Pulmonary artery endothelial cell (primary cell): ENCODE results near the gene CELF5. TPM values are rescaled to one million over a fixed set of nuclear protein-coding genes. Genes with fewer than 3 reads are reported as not detected.
"Not testable (repeated sequence)": the region's sequence is repeated elsewhere in the genome, so short reads cannot be mapped to it uniquely, and the experiment has no call there.

ENCODE experiments used
- DNase-seq: peaks from one replicate; pipeline ENCODE4 v3.0.0-alpha.2; 2011; ENCODE audit warnings: low read depth, low spot score
- total RNA-seq: library from RNA; depleted of rRNA; stranded (reverse); fragments of >200 nt; gene quantifications from 2 replicates; pipeline ENCODE4 v1.2.3, GENCODE V29; 2014

Gene CELF5
- total RNA-seq, 1 donor from 2014 or later = not detected

GRCh38 chr19:3320853-3321252, 96.4 kb downstream of the CELF5 start:
- no peak for DNase-seq

- no peak for DNase-seq
Measured at GRCh38 chr19:3321696-3322095, 97.2 kb downstream of the CELF5 start.

- DNase-seq = no peak
Measured at GRCh38 chr19:3322199-3322978, 97.9 kb downstream of the CELF5 start.

- no peak for DNase-seq
Measured at GRCh38 chr19:3323026-3323425, 98.6 kb downstream of the CELF5 start.

GRCh38 chr19:3323658-3324057, 99.2 kb downstream of the CELF5 start:
- no peak for DNase-seq

GRCh38 chr19:3324405-3324856, 100.0 kb downstream of the CELF5 start:
- DNase-seq = no peak

GRCh38 chr19:3325451-3325850, 101.0 kb downstream of the CELF5 start:
- no peak for DNase-seq

GRCh38 chr19:3328743-3329142, 104.3 kb downstream of the CELF5 start:
- DNase-seq = no peak

- no peak for DNase-seq
Measured at GRCh38 chr19:3330047-3330446, 105.6 kb downstream of the CELF5 start.

GRCh38 chr19:3332232-3332631, 107.8 kb downstream of the CELF5 start:
- not testable (repeated sequence) for DNase-seq

GRCh38 chr19:3333020-3333583, 108.6 kb downstream of the CELF5 start:
- no peak for DNase-seq

- DNase-seq = no peak
Measured at GRCh38 chr19:3333662-3334061, 109.2 kb downstream of the CELF5 start.

GRCh38 chr19:3334749-3335430, 110.4 kb downstream of the CELF5 start:
- not testable (repeated sequence) for DNase-seq

GRCh38 chr19:3335431-3336350, 111.2 kb downstream of the CELF5 start:
- DNase-seq = no peak

GRCh38 chr19:3336351-3336679, 111.9 kb downstream of the CELF5 start:
- DNase-seq = no peak

GRCh38 chr19:3336680-3337523, 112.4 kb downstream of the CELF5 start:
- DNase-seq = no peak

GRCh38 chr19:3338541-3339181, 114.2 kb downstream of the CELF5 start:
- DNase-seq = no peak

- no peak for DNase-seq
Measured at GRCh38 chr19:3340340-3340739, 115.9 kb downstream of the CELF5 start.

- no peak for DNase-seq
Measured at GRCh38 chr19:3342246-3342645, 117.8 kb downstream of the CELF5 start.

GRCh38 chr19:3342962-3343361, 118.5 kb downstream of the CELF5 start:
- not testable (repeated sequence) for DNase-seq
